SH-SY5Y (cell line): ENCODE measurements around the gene TBC1D12.

Experiments
- GATA2 ChIP-seq: IDR thresholded peaks from 2 replicates; pipeline ENCODE4 v1.6.1; 2011; ENCODE audit warnings: mild to moderate bottlenecking, low read depth, low read length
- GATA3 ChIP-seq: IDR thresholded peaks from 2 replicates; pipeline ENCODE4 v1.6.1; 2011; ENCODE audit warnings: low read depth, mild to moderate bottlenecking, low read length, moderate library complexity

GRCh38 chr10:94407668-94408067, 5.3 kb downstream of the TBC1D12 start:
- TF ChIP-seq GATA3 (no peak), GATA2 (no peak)
